Liver (tissue), 9 donors: ENCODE results near the gene ABHD5. TPM values are rescaled to one million over a fixed set of nuclear protein-coding genes. Genes with fewer than 3 reads are reported as not detected.

Source experiments
- DNase-seq: peaks from one replicate; pipeline ENCODE4 v3.0.0-alpha.2; 2017; ENCODE audit warnings: low spot score
- H3K27ac ChIP-seq, 2 donors: one replicate each; pipeline ENCODE4 v1.7.0; 2013; ENCODE audit warnings: inconsistent platforms in 2 of 2, low read length in 2 of 2, control low read depth in 1 of 2, low read depth in 1 of 2, mild to moderate bottlenecking in 1 of 2
- H3K27me3 ChIP-seq, 4 donors: one replicate each; pipeline versions ENCODE4 v1.6.1 to v1.7.0; 2013; ENCODE audit warnings: low read length in 3 of 4, inconsistent platforms in 1 of 4, mild to moderate bottlenecking in 1 of 4, moderate library complexity in 1 of 4; ENCODE audit not compliant: control insufficient read depth in 4 of 4, insufficient read depth in 4 of 4
- H3K36me3 ChIP-seq, 4 donors: one replicate each; pipeline versions ENCODE4 v1.6.1 to v1.7.0; 2013; ENCODE audit warnings: low read length in 3 of 4, mild to moderate bottlenecking in 3 of 4, low read depth in 1 of 4, moderate library complexity in 1 of 4; ENCODE audit not compliant: control insufficient read depth in 4 of 4, insufficient read depth in 3 of 4
- H3K4me1 ChIP-seq, 4 donors: one replicate each; pipeline versions ENCODE4 v1.6.1 to v1.7.0; 2013; ENCODE audit warnings: low read length in 3 of 4, mild to moderate bottlenecking in 3 of 4, moderate library complexity in 1 of 4; ENCODE audit not compliant: control insufficient read depth in 4 of 4, insufficient read depth in 4 of 4
- H3K4me3 ChIP-seq, 3 donors: one replicate each; pipeline versions ENCODE4 v1.6.1 to v1.7.0; 2013; ENCODE audit warnings: low read length in 3 of 3, control low read depth in 1 of 3, low read depth in 1 of 3, mild to moderate bottlenecking in 1 of 3
- H3K9ac ChIP-seq, 2 donors: one replicate each; pipeline ENCODE4 v1.7.0; 2013; ENCODE audit warnings: low read length in 2 of 2, mild to moderate bottlenecking in 2 of 2, moderate library complexity in 2 of 2, control low read depth in 1 of 2, low read depth in 1 of 2
- H3K9me3 ChIP-seq, 4 donors: one replicate each; pipeline versions ENCODE4 v1.6.1 to v1.7.0; 2013; ENCODE audit warnings: low read length in 3 of 4; ENCODE audit not compliant: control insufficient read depth in 4 of 4
- ATF3 ChIP-seq: IDR thresholded peaks from 2 replicates; pipeline ENCODE4 v1.6.1; 2016; ENCODE audit warnings: antibody characterized with exemption
- CTCF ChIP-seq: fragments of 150-350 bp; IDR thresholded peaks from 2 replicates; pipeline ENCODE4 v1.5.1; 2017; ENCODE audit warnings: improper control_type of control experiment, low read depth, low read length; ENCODE audit not compliant: missing input control
- EGR1 ChIP-seq, 2 donors: IDR thresholded peaks; 2 replicates each; pipeline ENCODE4 v1.6.1; 2016 to 2018; ENCODE audit warnings: antibody characterized with exemption in 2 of 2, low read depth in 2 of 2
- FOXA1 ChIP-seq: IDR thresholded peaks from 2 replicates; pipeline ENCODE4 v1.6.1; 2016; ENCODE audit warnings: antibody characterized with exemption
- JUND ChIP-seq, 2 donors: IDR thresholded peaks; 2 replicates each; pipeline ENCODE4 v1.6.1; 2016; ENCODE audit warnings: antibody characterized with exemption in 2 of 2
- MAX ChIP-seq: IDR thresholded peaks from 2 replicates; pipeline ENCODE4 v1.6.1; 2016; ENCODE audit warnings: antibody characterized with exemption
- NR2F2 ChIP-seq: IDR thresholded peaks from 2 replicates; pipeline ENCODE4 v1.6.1; 2016; ENCODE audit warnings: antibody characterized with exemption
- RAD21 ChIP-seq, 2 donors: IDR thresholded peaks; 2 replicates each; pipeline ENCODE4 v1.6.1; 2016; ENCODE audit warnings: antibody characterized with exemption in 2 of 2, mild to moderate bottlenecking in 2 of 2
- REST ChIP-seq: IDR thresholded peaks from 2 replicates; pipeline ENCODE4 v1.6.1; 2016; ENCODE audit warnings: antibody characterized with exemption, mild to moderate bottlenecking
- RXRA ChIP-seq, 2 donors: IDR thresholded peaks; 2 replicates each; pipeline ENCODE4 v1.6.1; 2017 to 2018; ENCODE audit warnings: antibody characterized with exemption in 2 of 2, mild to moderate bottlenecking in 1 of 2
- TAF1 ChIP-seq: conservative IDR thresholded peaks from 2 replicates; pipeline ENCODE4 v1.6.1; 2016; ENCODE audit warnings: antibody characterized with exemption, mild to moderate bottlenecking
- YY1 ChIP-seq: IDR thresholded peaks from 2 replicates; pipeline ENCODE4 v1.6.1; 2016; ENCODE audit warnings: antibody characterized with exemption, mild to moderate bottlenecking
- ZBTB33 ChIP-seq: IDR thresholded peaks from 2 replicates; pipeline ENCODE4 v1.6.1; 2016; ENCODE audit warnings: antibody characterized with exemption
- WGBS: extraction: QIAGEN DNeasy Blood & Tissue Kit; methylation state at CpG from one replicate; pipeline ENCODE4 v1.1.7; 2013; 5-methylcytosine and 5-hydroxymethylcytosine counted together
- polyA plus RNA-seq, 2 donors: library from polyadenylated mRNA; stranded (reverse) in 1 of 2; unstranded in 1 of 2; fragments of 200-250 nt in 1 of 2; fragments of >200 nt in 1 of 2; fragmentation: Nextera tagmentation in 1 of 2; extraction: Ambion mirVana in 1 of 2; gene quantifications; one replicate each; pipeline versions ENCODE4 v1.2.1 to v1.2.3, GENCODE V29; 2013 to 2015
- total RNA-seq, 2 donors: library from RNA; depleted of rRNA; stranded (reverse); fragments of >200 nt; gene quantifications; one replicate each; pipeline ENCODE4 v1.2.3, GENCODE V29; 2014
- donor health status: healthy.
- donor health status: healthy.
- donor health status: healthy.
- donor health status: healthy.
- donor health status: healthy.

Gene ABHD5
- total RNA-seq (10 to 100 TPM; 22.5 to 25.8 TPM), polyA plus RNA-seq (1 to 10 TPM; 9.2 to 9.7 TPM)

GRCh38 chr3:43690400-43691119 lies at the start of gene ABHD5:
Gene ABHD5, plus strand, starts transcription at chr3:43690938. Its CDS starts 55 bp downstream, at chr3:43690993.
- Histone ChIP-seq H3K4me1 (peaks cover 8 to 29% (median 23%) of the 10 kb centered on the region in 4 donors), H3K36me3 (no peaks in the 10 kb centered on the region), H3K27ac (peak within 1 kb of the TSS; percentile 93 to 97), H3K27me3 (no peaks in the 10 kb centered on the region), H3K9ac (peak within 1 kb of the TSS; percentile 88 to 94), H3K4me3 (peak within 1 kb of the TSS; percentile 79 to 96 (median 79)), H3K9me3 (no peaks in the 10 kb centered on the region)
- peak; percentile 95 for DNase-seq
- under 1% methylated on average over 71 of the region's 71 CpGs for WGBS
- no peak for TF ChIP-seq EGR1 (IDR thresholded peaks at IDR 0.05; ENCODE audit: low read depth in 2 of 2)
- TF ChIP-seq ZBTB33, result no peak
- peak; percentile 86 for TF ChIP-seq YY1
- TF ChIP-seq TAF1, result peak; percentile 3
- TF ChIP-seq CTCF, result peak; percentile 7
- TF ChIP-seq RAD21 (IDR thresholded peaks at IDR 0.05), result peak; percentile 9 to 36
- TF ChIP-seq FOXA1, result no peak
- TF ChIP-seq MAX, result peak; percentile 83
- TF ChIP-seq REST, result peak; percentile 55

GRCh38 chr3:43641306-43642114 lies 49.2 kb upstream of the ABHD5 start:
- Histone ChIP-seq H3K36me3 (no peaks in the 10 kb centered on the region), H3K9me3 (no peaks in the 10 kb centered on the region), H3K4me1 (peaks cover 0 to 7% (median 0%) of the 10 kb centered on the region in 4 donors), H3K4me3 (no peak overlapping the region), H3K9ac (no peak overlapping the region), H3K27ac (peak overlapping the region in 1 of 2 donors; percentile 57), H3K27me3 (no peaks in the 10 kb centered on the region)
- 49% methylated on average over 4 of the region's 4 CpGs for WGBS
- DNase-seq, result no peak
- TF ChIP-seq RXRA (IDR thresholded peaks at IDR 0.05) (peak in 1 of 2 donors; percentile 64), ATF3 (peak; percentile 27), NR2F2 (no peak), CTCF (no peak), REST (peak; percentile 18), JUND (IDR thresholded peaks at IDR 0.05) (no peak)
